Measurements from ENCODE around the gene RSBN1.
A peak's percentile ranks its signal among the peaks of the same experiment; 100 is the strongest.

The RSBN1 gene

GRCh38 chr1:113805639-113806038, 6.6 kb downstream of the RSBN1 start:
- no peak for TF ChIP-seq CTCF (IDR thresholded peaks at IDR 0.05; ENCODE audit: low read depth, low read length)
- H3K4me3 ChIP-seq (replicated peaks in 1 of 2; ENCODE audit: low read depth in 2 of 2, low read length in 2 of 2), result no peak overlapping the region
- DNase-seq (ENCODE audit: low read depth in 2 of 2), result no peak

GRCh38 chr1:113805256-113805531, 7.1 kb downstream of the RSBN1 start:
- no peak for DNase-seq (ENCODE audit: low read depth in 2 of 2)
- no peak for TF ChIP-seq CTCF (IDR thresholded peaks at IDR 0.05; ENCODE audit: low read depth, low read length)

GRCh38 chr1:113804421-113805255, 7.6 kb downstream of the RSBN1 start:
- H3K4me3 ChIP-seq (replicated peaks in 1 of 2; ENCODE audit: low read depth in 2 of 2, low read length in 2 of 2), result no peak overlapping the region
- DNase-seq (ENCODE audit: low read depth in 2 of 2), result peak; percentile 82 to 88
- no peak for TF ChIP-seq CTCF (IDR thresholded peaks at IDR 0.05; ENCODE audit: low read depth, low read length)

More at GRCh38 chr1:113805256-113805531, 7.1 kb downstream of the RSBN1 start:
- no peak overlapping the region for H3K4me3 ChIP-seq (replicated peaks in 1 of 2; ENCODE audit: low read depth in 2 of 2, low read length in 2 of 2)

GRCh38 chr1:113802367-113803007, 9.8 kb downstream of the RSBN1 start:
- TF ChIP-seq CTCF (IDR thresholded peaks at IDR 0.05; ENCODE audit: low read depth, low read length), result no peak
- H3K4me3 ChIP-seq (replicated peaks in 1 of 2; ENCODE audit: low read depth in 2 of 2, low read length in 2 of 2), result no peak overlapping the region
- DNase-seq (ENCODE audit: low read depth in 2 of 2), result no peak

- no peak overlapping the region for H3K4me3 ChIP-seq (replicated peaks in 1 of 2; ENCODE audit: low read depth in 2 of 2, low read length in 2 of 2)
- DNase-seq (ENCODE audit: low read depth in 2 of 2), result no peak
- no peak for TF ChIP-seq CTCF (IDR thresholded peaks at IDR 0.05; ENCODE audit: low read depth, low read length)
Observed at GRCh38 chr1:113800487-113800886, 11.8 kb downstream of the RSBN1 start.

GRCh38 chr1:113797472-113797871, 14.8 kb downstream of the RSBN1 start:
- no peak for TF ChIP-seq CTCF (IDR thresholded peaks at IDR 0.05; ENCODE audit: low read depth, low read length)
- no peak overlapping the region for H3K4me3 ChIP-seq (replicated peaks in 1 of 2; ENCODE audit: low read depth in 2 of 2, low read length in 2 of 2)
- no peak for DNase-seq (ENCODE audit: low read depth in 2 of 2)

Measured in cardiac fibroblast (primary cell).